ENCODE results near the gene GDF11. TPM values are rescaled to one million over a fixed set of nuclear protein-coding genes. Genes with fewer than 3 reads are reported as not detected.

GDF11 gene
- total RNA-seq, 6 experiments from 2014 or later: 0.25 to 0.95 (median 0.54) TPM

DNA sequence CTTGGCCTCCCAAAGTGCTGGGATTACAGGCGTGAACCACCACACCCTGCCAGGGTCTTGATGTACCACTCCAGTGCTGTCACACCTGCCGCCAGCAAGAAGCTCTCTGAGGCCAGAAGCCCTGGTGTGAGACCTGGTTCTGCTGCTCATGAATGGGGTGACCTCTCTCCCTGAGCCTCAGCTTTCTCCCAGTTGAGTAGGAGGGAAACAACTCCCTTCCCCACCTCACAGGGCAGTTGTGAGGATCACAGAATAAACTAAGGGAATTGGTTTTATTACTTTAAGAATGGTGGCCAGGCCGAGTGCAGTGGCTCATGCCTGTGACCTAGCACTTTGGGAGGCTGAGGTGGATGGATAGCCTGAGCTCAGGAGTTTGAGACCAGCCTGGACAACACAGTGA is 8.3 kb upstream of the GDF11 start:
- H3K27me3 ChIP-seq: no peaks in the 10 kb centered on the region
- 90% methylated on average over 2 of the region's 3 CpGs for WGBS (ENCODE audit: insufficient coverage, low coverage, low lambda C conversion rate, missing lambda C conversion rate)
- TF ChIP-seq, protein P1, sequence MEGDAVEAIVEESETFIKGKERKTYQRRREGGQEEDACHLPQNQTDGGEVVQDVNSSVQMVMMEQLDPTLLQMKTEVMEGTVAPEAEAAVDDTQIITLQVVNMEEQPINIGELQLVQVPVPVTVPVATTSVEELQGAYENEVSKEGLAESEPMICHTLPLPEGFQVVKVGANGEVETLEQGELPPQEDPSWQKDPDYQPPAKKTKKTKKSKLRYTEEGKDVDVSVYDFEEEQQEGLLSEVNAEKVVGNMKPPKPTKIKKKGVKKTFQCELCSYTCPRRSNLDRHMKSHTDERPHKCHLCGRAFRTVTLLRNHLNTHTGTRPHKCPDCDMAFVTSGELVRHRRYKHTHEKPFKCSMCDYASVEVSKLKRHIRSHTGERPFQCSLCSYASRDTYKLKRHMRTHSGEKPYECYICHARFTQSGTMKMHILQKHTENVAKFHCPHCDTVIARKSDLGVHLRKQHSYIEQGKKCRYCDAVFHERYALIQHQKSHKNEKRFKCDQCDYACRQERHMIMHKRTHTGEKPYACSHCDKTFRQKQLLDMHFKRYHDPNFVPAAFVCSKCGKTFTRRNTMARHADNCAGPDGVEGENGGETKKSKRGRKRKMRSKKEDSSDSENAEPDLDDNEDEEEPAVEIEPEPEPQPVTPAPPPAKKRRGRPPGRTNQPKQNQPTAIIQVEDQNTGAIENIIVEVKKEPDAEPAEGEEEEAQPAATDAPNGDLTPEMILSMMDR (IDR thresholded peaks at IDR 0.05): no peak
- no peak for TF ChIP-seq POLR2A (IDR thresholded peaks at IDR 0.05)
- no peaks in the 10 kb centered on the region for H3K36me3 ChIP-seq
- intact Hi-C loops (cut with DNase I): no loop called here
- no peaks in the 10 kb centered on the region for H3K9me3 ChIP-seq
- ATAC-seq: no peak
- DNase-seq: no peak
- no peak overlapping the region for H3K4me3 ChIP-seq
- peaks cover 0 to 18% (median 0%) of the 10 kb centered on the region in 4 donors for H3K4me1 ChIP-seq
- no peak overlapping the region for H3K27ac ChIP-seq

- H3K4me1 ChIP-seq: peaks cover 0 to 9% (median 0%) of the 10 kb centered on the region in 4 donors
- DNase-seq (no peak), ATAC-seq (no peak)
- WGBS (ENCODE audit: insufficient coverage, low coverage, low lambda C conversion rate, missing lambda C conversion rate): 54% methylated on average over 3 of the region's 3 CpGs
- H3K27ac ChIP-seq: no peak overlapping the region
- no peak for TF ChIP-seq POLR2A (IDR thresholded peaks at IDR 0.05)
- TF ChIP-seq, protein P1 (IDR thresholded peaks at IDR 0.05): no peak
- no peaks in the 10 kb centered on the region for H3K27me3 ChIP-seq
- H3K9me3 ChIP-seq: no peaks in the 10 kb centered on the region
- intact Hi-C loops (cut with DNase I): no loop called here
- no peak overlapping the region for H3K4me3 ChIP-seq
- H3K36me3 ChIP-seq: no peaks in the 10 kb centered on the region
Observed at GRCh38 chr12:55736076-55736475, 6.8 kb upstream of the GDF11 start.

DNA sequence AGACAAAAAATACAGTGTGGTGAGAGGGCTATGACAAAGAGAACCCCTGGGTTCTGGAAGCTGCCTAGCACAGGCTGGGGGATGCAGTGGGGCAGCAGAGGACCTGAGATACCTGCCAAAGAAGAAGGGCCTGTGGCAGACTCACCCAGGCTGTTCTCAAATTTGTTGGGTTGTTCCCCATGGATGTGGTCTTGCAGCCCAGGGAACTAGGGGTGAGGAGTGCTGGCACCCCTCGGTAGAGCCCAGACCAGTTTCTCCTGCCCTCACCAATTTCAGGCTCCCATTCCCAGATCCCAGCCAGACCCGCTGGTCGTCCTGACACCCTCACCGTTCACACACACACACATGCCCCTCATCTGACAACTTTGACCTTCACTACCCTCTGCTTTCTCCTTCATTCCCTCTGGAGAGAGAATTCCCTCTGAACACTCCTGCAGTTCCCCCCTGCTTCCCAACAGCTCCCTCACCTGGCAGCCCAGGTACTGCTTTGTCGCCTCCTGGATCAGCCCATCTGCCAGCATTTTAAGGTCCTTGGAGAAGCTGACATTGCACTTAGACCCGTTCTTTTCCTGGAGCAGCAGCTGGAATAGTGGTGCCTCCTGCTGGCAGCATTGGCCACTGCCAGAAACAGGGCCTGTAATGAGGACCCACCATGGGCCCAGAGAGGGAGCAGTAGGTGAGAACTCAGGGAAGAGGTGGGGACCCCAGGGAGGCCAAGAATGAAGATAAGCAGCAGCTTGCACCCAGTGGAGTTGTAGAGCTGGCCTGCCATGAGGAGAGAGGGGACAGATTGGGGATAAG is 5.9 kb upstream of the GDF11 start:
- Histone ChIP-seq H3K27ac (no peak overlapping the region), H3K36me3 (no peaks in the 10 kb centered on the region), H3K27me3 (no peaks in the 10 kb centered on the region), H3K9me3 (no peaks in the 10 kb centered on the region), H3K4me1 (peaks cover 0 to 9% (median 0%) of the 10 kb centered on the region in 4 donors), H3K4me3 (no peak overlapping the region)
- TF ChIP-seq POLR2A (IDR thresholded peaks at IDR 0.05): no peak
- TF ChIP-seq, protein P1 (IDR thresholded peaks at IDR 0.05): peak; percentile 77 to 81 (median 80)
- peak; percentile 75 to 85 (median 78) for ATAC-seq
- 8% methylated on average over 5 of the region's 6 CpGs for WGBS (ENCODE audit: insufficient coverage, low coverage, low lambda C conversion rate, missing lambda C conversion rate)
- peak; percentile 59 to 77 (median 69) for DNase-seq
- intact Hi-C loops (cut with DNase I): no loop called here

- WGBS (ENCODE audit: insufficient coverage, low coverage, low lambda C conversion rate, missing lambda C conversion rate): 17% methylated on average over 4 of the region's 4 CpGs
- Histone ChIP-seq H3K4me1 (peaks cover 0 to 9% (median 0%) of the 10 kb centered on the region in 4 donors), H3K4me3 (peak overlapping the region in 1 of 3 donors; percentile 53), H3K9me3 (no peaks in the 10 kb centered on the region), H3K27ac (peak overlapping the region in 2 of 3 donors; percentile 35 to 37), H3K36me3 (no peaks in the 10 kb centered on the region), H3K27me3 (no peaks in the 10 kb centered on the region)
- no peak for TF ChIP-seq POLR2A (IDR thresholded peaks at IDR 0.05)
- TF ChIP-seq, protein P1 (IDR thresholded peaks at IDR 0.05): no peak
- intact Hi-C loops (cut with DNase I): no loop called here
- ATAC-seq (peak in 1 of 4 donors; percentile 3), DNase-seq (no peak)
Observed at GRCh38 chr12:55737581-55738122, 5.3 kb upstream of the GDF11 start.
